ENCODE results near the gene ROR1. TPM values are rescaled to one million over a fixed set of nuclear protein-coding genes. Genes with fewer than 3 reads are reported as not detected.

The ROR1 gene
- total RNA-seq, 2 donors from 2014 or later: 12.9 to 40.8 TPM

- no peak for TF ChIP-seq CTCF (IDR thresholded peaks at IDR 0.05)
- H3K4me3 ChIP-seq: no peak overlapping the region
- H3K27me3 ChIP-seq: no peaks in the 10 kb centered on the region
- DNase-seq (ENCODE audit: low spot score): no peak
- no peaks in the 10 kb centered on the region for H3K36me3 ChIP-seq
- H3K27ac ChIP-seq: no peak overlapping the region
- H3K4me1 ChIP-seq: peaks cover 0 to 3% of the 10 kb centered on the region in 2 donors
- H3K9me3 ChIP-seq: no peaks in the 10 kb centered on the region
Observed at GRCh38 chr1:63835128-63835527, 61.3 kb downstream of the ROR1 start.

GRCh38 chr1:63836374-63836773 lies 62.6 kb downstream of the ROR1 start:
- Histone ChIP-seq H3K4me1 (no peaks in the 10 kb centered on the region), H3K36me3 (no peaks in the 10 kb centered on the region), H3K27ac (no peak overlapping the region), H3K27me3 (no peaks in the 10 kb centered on the region), H3K4me3 (no peak overlapping the region), H3K9me3 (no peaks in the 10 kb centered on the region)
- no peak for TF ChIP-seq CTCF (IDR thresholded peaks at IDR 0.05)
- no peak for DNase-seq (ENCODE audit: low spot score)

- Histone ChIP-seq H3K4me3 (no peak overlapping the region), H3K36me3 (no peaks in the 10 kb centered on the region), H3K27me3 (no peaks in the 10 kb centered on the region), H3K9me3 (no peaks in the 10 kb centered on the region), H3K4me1 (no peaks in the 10 kb centered on the region), H3K27ac (no peak overlapping the region)
- no peak for TF ChIP-seq CTCF (IDR thresholded peaks at IDR 0.05)
- no peak for DNase-seq (ENCODE audit: low spot score)
Observed at GRCh38 chr1:63836830-63837229, 63.0 kb downstream of the ROR1 start.

GRCh38 chr1:63843010-63843409 lies 69.2 kb downstream of the ROR1 start:
- Histone ChIP-seq H3K4me1 (no peaks in the 10 kb centered on the region), H3K4me3 (no peak overlapping the region), H3K9me3 (no peaks in the 10 kb centered on the region), H3K27me3 (no peaks in the 10 kb centered on the region), H3K27ac (no peak overlapping the region), H3K36me3 (no peaks in the 10 kb centered on the region)
- no peak for DNase-seq (ENCODE audit: low spot score)
- no peak for TF ChIP-seq CTCF (IDR thresholded peaks at IDR 0.05)

- Histone ChIP-seq H3K36me3 (no peaks in the 10 kb centered on the region), H3K4me3 (no peak overlapping the region), H3K27me3 (no peaks in the 10 kb centered on the region), H3K9me3 (no peaks in the 10 kb centered on the region), H3K27ac (no peak overlapping the region), H3K4me1 (no peaks in the 10 kb centered on the region)
- DNase-seq (ENCODE audit: low spot score): no peak
- no peak for TF ChIP-seq CTCF (IDR thresholded peaks at IDR 0.05)
Observed at GRCh38 chr1:63843884-63844283, 70.1 kb downstream of the ROR1 start.

- Histone ChIP-seq H3K36me3 (no peaks in the 10 kb centered on the region), H3K27me3 (no peaks in the 10 kb centered on the region), H3K27ac (no peak overlapping the region), H3K4me3 (no peak overlapping the region), H3K4me1 (no peaks in the 10 kb centered on the region), H3K9me3 (no peaks in the 10 kb centered on the region)
- TF ChIP-seq CTCF (IDR thresholded peaks at IDR 0.05): no peak
- DNase-seq (ENCODE audit: low spot score): no peak
Observed at GRCh38 chr1:63845346-63845745, 71.5 kb downstream of the ROR1 start.

Measured in right atrium auricular region (tissue), 2 donors.